NCI-H524 treated with DMSO at 0.1 percent for 48 hours (cell line): Measurements from ENCODE around the gene ZDHHC14.
A peak's percentile ranks its signal among the peaks of the same experiment; 100 is the strongest.
"Not testable (repeated sequence)": the region's sequence is repeated elsewhere in the genome, so short reads cannot be mapped to it uniquely, and the experiment has no call there.

Source experiments
- DNase-seq: peaks from one replicate; lab custom pipeline; 2025; lab: John Stamatoyannopoulos, UW

The ZDHHC14 gene

DNA sequence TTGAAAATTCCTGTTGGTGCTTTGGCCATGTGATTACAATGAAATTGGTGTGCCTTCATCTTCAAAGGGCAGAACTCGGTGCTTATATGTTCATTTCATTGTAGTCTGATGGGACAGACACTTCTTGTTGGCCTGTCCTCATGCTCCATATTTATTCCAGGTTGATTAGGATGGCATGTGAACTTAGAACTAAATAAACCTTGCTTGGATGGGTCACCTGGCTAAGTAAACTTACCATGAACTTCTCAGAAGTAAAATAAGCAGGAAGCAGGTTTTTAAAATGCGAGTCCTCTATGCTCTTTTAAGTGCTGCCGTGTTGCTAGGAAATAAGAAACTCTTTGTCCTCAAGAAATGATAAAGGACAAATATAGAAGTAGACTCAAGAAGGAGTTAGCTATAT lies 26.7 kb downstream of the ZDHHC14 start:
- DNase-seq = no peak

DNA sequence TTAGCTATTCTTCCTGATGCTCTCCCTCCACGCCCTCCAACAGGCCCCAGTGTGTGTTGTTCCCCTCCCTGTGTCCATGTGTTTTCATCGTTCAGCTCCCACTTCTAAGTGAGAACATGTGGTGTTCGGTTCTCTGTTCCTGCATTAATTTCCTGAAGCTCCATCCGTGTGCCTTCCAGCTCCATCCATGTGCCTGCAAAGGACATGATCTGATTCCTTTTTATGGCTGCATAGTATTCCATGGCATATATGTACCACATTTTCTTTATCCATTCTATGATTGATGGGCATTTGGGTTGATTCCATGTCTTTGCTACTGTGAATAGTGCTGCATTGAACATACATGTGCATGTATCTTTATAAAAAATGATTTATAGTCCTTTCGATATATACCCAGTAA lies 27.4 kb downstream of the ZDHHC14 start:
- DNase-seq = not testable (repeated sequence)

DNA sequence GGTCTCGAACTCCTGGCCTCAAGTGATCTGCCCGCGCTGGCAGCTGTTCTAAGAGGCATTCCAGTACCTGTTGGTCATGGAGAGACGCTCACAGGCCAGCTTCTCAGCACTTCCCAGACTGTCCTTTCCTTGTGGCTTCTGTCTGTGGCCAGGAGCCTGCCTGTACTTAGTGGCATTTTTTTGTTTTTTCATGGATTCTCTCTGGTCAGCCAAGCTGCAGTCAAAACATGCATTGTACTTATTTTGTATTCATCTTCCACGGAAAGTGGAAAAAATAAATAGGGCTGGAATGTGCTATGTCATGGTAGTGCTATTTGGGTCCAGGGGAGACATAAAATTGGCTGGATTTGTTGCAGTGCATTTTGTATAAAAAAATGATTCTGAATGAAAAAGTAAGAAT lies 29.1 kb downstream of the ZDHHC14 start:
- DNase-seq = no peak

DNA sequence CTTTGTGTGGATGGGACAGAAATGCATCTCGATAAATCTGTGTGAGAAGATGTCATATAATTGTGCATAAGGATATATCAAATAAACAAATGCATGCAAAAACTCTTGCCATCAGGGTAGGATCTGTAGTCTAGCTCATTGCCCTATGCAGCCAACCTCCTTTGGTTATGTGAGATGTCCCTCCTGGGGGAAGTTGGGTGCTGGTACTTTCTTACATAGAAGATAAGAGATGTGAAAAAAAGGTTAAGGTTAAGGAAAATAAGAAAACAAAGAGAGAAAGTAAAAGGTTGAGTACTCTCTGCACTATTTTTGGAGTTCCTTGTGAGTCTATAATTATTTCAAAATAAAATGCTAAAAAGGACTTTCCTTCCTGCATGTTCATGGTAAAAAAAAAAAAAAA lies 30.4 kb downstream of the ZDHHC14 start:
- DNase-seq = no peak

DNA sequence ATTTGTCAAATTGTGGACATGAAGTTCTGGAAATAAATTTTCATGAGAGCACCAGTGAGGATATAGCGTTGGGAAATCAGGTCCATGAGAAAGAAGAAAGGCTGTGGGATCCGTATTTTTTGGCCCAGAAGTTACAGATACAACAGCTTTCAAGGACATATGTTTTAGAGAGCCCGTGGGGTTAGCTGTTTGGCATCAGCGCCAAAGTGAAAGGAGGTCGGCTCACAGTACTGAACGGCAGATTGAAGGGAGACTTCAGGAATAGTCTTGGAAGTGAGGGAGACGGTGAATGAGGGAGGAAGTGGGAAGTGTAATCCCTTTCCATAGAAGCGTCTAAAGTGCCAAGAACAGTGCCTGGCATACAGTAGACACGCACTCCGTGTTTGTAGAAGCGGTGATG lies 31.8 kb downstream of the ZDHHC14 start:
- DNase-seq = no peak

DNA sequence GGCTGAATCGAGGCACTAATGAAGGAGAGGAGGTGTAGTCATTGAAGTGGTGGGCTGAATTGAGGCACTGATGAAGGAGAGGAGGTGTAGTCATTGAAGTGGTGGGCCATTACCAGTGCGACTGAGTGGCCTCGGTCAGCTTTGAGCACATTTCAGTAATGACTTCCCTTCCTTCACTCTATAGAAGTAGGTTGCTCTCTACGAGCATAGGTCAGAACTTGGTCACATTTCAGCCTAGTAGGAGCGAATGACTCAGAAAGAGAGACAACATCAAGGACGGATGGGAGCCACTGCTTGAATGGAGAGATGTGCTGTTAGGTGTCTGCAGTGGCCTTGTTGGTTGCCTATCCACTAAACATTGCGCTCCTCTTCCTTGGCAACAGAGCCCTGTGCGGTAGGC lies 39.5 kb downstream of the ZDHHC14 start:
- no peak for DNase-seq

DNA sequence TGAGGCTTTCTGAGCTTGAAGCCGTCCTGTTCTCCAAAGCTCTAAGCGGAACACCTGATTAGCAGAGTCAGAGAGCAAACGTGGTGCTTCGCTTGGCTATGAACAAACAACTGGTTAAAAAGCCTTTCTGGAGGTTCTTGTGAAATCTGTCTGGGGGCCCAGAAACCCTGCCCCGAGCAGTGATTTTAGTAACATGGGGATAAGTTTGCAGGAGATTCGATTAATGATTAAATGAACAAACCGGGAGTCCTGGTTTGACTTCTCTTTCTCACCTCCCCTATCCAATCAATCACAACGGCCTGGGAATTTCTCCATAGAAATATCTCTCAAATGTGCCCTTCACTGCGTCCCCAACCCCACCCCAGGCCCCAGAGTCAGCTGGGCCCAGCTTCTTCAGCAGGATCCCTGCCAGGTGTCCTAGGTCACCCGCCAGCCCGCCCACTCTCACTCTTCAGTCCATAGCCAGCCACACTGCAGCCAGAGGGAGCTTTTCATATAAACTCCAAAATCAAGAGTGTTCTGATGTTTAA lies 43.6 kb downstream of the ZDHHC14 start:
- DNase-seq = no peak

DNA sequence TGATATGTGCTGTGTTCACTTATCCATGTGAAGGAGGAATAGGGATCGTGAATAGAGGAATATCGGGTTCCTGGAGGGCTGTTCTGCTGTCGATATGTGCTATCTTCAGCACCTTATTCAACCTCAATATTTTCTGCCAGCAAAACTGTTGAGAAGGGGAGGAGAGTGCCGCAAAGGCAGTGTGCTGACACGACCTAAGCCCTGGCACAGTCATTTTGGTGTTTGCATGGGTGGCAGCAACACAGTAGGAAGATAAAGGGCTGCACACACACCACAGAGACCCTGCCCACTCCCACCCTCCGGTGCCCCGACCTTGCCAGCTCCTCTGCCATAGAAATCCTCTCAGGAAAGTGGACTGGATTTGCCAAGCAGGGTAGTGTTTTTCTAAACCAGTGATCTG lies 47.0 kb downstream of the ZDHHC14 start:
- DNase-seq = no peak

DNA sequence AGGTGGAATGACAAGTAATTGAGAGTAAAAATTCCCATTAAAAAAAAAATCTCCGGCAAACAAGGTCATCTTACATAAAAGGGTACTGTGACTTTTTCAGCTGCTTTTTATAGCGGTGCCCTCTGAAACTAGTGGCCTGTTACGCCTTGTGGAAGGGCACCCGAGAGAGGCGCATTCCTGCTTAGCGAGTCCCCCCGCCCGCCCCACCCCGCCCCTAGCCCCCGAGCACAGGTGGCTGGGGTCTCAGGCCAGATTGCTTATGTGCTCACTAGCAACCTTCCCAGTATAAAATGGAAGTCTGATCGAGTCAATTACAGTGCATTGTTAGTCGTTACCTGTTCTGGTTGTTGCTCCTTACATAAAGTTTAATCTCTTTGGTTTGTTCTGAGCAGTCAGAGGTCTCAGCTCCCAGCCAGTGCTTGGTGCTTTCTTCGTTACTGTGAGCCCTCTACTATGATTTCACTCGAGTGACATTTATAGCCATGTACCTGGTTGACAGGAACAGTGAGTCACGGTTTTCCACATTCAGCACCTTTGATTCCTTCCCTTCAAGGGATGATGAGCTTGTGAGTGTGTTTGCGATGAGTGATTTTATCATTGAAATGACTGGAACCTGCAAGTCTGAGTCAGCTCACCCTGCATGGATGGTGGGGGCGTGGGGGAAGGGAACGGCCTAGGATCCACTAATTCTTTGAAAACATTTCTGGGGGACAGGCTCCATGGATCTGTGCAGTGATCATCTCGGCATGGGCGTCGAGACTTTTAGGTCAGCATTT lies 47.6 kb downstream of the ZDHHC14 start:
- no peak for DNase-seq

DNA sequence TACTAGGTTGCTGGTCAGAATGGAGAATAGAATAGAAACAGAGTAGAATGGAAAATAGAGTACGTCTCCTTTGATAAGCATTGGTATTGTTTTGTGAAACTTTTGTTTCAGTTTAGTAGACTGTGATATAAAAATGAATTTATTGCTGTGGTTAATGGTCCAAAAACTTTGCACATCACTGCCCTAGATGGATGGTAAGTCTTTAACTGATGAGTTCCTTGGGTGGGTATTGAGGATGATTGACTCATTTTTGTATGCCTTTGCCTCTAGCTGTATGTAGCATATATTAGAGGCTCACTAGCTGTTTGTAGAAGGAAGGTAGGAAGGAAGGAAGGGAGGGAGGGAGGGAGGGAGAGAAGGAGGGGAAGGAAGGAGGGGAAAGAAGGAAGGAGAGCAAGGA lies 48.3 kb downstream of the ZDHHC14 start:
- DNase-seq = no peak

DNA sequence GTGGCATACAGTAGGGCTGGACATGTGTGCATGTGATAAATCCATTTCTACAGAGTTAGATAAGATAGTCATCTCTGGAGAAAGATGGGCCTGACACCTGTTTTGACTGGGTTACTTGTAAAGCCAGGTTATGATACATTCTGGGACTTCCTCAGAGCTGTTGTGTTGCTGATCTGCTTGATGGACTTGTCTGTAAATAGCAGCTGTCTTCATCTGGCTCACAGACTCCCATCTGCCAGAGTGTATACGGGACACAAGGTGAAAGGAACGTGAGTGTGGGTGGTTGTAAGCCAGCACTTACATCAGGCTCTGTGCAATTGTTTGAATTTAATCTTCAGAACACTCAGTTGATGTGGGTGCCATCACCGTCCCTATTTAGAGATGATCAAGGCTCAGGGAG lies 49.8 kb downstream of the ZDHHC14 start:
- DNase-seq = peak; percentile 9

DNA sequence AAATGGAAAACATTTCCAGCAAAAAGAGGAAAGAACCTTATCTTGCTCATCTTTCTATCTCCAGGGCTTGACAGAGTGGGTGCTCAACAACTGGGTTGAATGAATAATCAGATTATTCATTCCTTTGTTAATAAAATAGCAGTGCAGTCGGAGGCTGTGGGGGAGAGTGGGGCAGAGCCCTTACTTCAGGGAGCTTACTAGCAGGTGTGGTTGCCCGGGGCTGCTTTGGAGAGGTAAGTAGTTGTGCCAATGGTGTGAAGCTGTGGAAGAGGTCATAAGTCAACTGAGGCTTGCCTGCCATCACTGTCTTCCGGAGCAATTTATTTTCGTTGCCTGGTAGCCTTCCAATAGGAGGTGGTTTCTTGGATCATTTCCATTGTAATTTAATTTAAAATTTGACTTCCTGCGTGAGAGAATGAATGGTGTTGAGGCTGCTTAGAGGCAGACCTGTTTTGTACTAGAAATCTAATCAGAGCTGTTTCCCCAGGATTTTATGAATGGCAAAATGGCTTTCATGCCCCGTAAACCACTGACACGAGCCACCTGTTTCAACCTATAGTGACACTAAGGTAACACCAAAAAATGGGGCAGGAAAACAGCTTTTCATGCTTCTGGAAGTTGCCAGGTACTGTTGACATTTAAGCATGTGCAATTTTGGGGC lies 51.4 kb downstream of the ZDHHC14 start:
- no peak for DNase-seq

DNA sequence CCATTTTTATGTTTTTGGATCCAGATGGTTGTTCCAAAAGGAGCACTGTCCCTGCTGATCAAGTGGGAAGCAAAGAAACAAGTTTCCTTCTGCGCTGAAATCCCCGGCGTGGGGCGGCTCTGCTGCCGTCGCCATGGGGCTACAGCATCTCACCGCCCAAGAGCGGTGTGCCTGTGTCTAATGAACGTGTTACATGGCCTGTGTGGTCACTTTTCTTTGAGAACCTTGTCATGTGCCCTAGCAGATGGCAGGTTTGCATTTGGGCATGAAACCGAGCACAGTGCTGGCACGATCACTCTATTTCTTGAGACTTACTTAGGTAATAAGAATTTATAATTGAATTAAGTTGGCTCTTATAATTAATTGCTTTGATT lies 51.9 kb downstream of the ZDHHC14 start:
- DNase-seq = no peak

DNA sequence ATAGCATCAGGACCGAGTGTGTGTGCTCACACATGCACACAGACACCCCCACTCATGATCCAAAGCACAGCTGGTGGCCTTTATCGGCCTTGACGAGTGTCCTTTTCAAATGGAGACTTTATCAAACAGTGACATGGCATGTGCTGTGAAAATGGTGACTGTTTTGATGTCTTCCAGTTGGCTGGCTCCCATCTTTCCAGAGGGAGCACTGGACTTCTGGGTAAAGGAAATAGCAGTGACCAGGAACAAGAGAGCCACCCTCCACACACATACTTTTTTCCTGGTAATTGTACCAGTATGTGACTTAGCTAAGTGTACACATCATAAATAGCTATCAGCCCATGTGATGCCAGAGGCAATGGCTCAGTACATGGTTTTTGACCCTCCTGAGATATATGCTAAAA lies 52.7 kb downstream of the ZDHHC14 start:
- DNase-seq = no peak

DNA sequence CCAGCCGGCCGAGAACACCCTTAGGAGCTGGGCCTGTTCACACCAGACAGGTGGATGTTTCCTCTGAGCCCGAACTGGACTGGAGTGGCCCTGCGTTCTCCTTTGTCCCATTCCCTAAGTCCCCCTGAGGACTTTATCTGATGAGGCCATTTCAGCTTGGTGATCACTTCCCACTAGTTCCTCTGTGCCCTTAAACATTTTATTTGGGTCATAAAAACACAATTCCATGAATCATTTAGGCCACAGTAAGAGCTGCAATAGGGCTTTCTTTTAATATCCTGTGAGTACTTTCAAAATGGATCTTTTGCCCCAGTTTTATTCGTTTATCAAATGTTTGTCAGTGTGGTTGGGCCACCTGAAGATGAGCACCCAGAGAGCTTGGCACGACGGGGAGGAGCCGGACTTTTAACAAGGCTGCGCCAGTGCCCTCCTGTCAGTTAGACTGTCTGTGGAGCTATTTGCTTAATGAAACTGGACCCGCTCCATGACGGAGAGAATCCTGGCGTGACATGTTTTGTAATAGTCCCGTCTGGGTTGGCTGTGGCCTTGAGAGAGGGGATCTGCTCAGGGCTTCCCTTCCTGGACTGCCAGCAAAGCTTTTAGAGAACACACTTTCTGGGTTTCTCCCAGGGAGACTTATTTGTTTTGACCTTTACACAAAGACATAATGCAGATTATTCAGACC lies 53.5 kb downstream of the ZDHHC14 start:
- DNase-seq = no peak

DNA sequence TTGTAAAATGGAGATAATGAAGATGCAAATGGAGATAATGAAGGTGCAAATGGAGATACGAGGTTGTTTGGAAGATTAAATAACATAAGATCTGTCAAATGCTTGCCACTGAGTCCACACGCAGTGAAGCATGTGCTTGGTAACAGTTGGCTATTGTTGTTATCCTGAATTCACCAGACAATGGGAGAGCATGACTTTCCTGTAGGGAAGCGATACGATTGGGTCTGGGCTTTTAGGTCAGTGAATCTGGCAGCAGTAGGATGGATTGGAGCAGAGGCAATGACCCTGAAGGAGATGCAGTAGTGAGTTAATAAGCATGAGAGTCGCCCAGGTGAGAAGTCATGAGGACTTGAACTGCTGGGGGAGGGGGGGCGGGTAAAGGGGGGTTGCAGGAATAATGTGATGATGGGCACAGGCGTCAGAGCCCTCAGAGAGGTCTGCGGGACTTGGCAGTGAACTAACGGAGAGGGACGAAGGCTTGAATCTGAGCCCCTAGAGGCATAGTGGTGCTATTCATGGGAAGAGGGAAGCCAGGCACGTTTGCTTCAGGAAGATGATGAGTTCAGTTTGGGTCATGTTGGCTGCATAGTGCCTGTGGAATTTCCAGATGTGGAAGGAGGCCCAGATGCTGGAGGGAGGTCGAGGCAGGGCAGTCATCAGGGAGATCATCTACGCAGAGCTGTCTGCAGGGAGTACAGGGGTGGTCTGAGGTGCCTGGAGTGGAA lies 55.4 kb downstream of the ZDHHC14 start:
- DNase-seq = no peak

DNA sequence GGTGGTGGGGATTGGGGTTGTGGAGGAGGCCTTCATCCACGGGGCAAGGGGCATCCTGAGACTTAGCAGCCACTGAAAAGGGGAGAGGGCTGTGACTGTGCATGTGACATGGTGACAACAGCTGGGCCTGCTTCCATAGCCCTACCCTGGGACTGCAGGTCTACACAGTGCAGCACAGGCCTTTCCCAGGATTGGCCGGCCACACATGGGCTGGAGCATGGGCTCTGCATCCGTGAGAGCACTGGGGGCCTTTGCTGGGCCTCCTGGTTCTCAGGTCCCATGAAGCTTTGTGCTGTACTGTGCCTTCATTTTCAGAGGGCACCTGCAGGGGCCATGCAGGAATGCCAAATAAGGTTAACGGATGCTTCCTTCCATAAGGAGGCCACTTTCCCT lies 56.0 kb downstream of the ZDHHC14 start:
- DNase-seq = no peak

DNA sequence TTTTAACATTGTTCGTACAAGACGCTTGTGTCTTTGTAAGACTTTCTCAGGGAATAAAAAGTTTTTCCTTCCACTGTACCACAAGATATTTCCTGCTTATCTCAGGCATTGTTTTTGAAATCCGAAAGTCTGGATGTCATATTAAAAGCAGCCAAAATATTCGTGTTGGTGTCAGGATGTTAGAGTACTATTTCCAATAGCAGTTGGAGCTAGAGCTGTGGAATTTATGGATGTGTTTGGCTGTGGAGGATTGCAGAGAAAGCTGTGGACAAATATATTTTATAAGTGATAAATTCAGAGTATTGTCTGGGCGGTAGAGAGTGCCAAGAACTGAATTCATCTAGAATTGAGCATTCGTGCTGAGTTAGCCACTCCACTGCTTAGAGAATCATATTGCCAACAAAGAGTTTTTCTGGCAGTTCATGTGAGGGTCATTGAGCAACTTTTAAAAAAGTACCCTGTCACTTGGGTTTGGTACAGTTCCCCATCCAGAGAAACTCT lies 57.7 kb downstream of the ZDHHC14 start:
- no peak for DNase-seq

DNA sequence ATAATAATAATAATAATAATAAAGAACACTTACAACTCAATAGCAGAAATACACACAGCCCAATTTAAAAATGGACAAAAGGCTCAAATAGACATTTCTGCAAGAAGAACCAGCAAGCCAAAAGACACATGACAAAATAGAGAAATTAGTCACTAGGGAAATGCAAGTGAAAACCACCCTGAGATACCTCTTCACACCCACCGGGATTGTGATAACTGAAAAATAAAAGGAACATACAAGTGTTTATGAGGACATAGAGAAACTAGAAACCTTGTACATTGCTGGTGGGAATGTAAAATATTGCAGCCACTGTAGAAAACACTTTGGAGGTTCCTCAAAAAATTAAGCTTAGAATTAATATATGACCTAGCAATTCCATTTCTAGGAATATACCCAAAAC lies 59.2 kb downstream of the ZDHHC14 start:
- no peak for DNase-seq

DNA sequence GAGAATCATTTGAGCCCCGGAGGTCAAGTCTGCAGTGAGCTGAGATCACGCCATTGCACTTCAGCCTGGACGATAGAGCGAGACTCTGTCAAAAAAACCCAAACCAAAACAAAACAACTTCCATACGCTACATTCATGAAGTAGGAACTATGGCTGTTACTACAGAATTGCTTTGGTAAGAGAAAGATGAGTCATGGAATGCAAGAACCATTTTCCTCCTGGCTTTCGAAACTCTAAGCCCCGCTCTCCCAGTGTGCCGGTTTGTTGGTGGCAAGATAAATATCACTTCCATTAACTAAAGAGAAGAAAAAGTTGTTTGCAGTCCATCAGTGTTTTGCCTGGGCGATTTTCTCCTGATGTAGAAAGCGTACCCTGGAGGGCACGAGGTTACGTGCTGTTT lies 61.3 kb downstream of the ZDHHC14 start:
- no peak for DNase-seq

DNA sequence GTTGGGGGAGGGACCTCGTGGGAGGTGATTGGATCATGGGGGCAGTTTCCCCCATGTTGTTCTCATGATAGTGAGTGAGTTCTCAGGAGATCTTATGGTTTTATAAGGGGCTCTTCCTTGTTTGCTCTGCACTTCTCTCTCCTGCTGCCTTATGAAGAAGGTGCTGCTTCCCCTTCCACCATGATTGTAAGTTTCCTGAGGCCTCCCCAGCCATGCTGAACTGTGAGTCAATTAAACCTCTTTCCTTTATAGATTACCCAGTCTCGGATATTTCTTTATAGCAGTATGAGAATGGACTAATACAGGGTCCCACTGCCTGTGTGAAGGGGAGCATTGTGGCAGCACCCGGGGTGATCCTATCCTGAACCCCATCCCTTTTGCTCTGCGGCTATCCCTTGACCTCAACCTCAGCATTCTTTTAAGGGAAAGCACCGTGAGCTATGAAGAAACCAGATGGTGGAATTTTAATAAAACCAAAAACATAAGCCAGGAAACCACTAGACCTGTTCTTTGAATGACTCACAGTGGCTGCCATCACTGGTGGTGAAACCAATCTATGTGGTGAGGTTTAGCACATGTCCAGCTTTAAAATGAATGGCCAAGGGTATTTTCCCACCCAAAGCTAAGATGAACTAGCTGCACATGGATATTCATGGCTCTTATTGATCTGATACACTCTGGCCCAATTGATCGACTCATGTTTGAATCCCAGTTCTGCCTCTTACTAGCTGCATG lies 62.2 kb downstream of the ZDHHC14 start:
- DNase-seq = no peak
